RWPE2 (cell line): ENCODE data around the gene COL1A1.
A peak's percentile ranks its signal among the peaks of the same experiment; 100 is the strongest.

Experiments
- ATAC-seq: fragments of 200-7000 bp; cut with Tn5 transposase; 3 replicates; pipeline ENCODE4 v1.9.1; 2021; ENCODE audit warnings: low read depth
- DNase-seq: peaks from one replicate; pipeline ENCODE4 v3.0.0-alpha.2; 2020; ENCODE audit warnings: low spot score
- H3K27ac ChIP-seq: fragments of 450-650 bp; 2 replicates; pipeline ENCODE4 v1.5.1; 2017; ENCODE audit warnings: mild to moderate bottlenecking; ENCODE audit not compliant: poor library complexity, severe bottlenecking
- H3K27me3 ChIP-seq: fragments of 250-450 bp; sonication (Bioruptor Pico); 2 replicates; pipeline ENCODE4 v1.5.1; 2021; ENCODE audit warnings: mild to moderate bottlenecking, moderate library complexity; ENCODE audit not compliant: insufficient read depth, poor library complexity, severe bottlenecking
- H3K36me3 ChIP-seq: fragments of 250-450 bp; sonication (Bioruptor Pico); 2 replicates; pipeline ENCODE4 v1.5.1; 2020; ENCODE audit warnings: low read depth, mild to moderate bottlenecking, moderate library complexity
- H3K4me1 ChIP-seq: fragments of 250-450 bp; sonication (Bioruptor Pico); 2 replicates; pipeline ENCODE4 v1.5.1; 2021; ENCODE audit warnings: mild to moderate bottlenecking, moderate library complexity; ENCODE audit not compliant: insufficient read depth, poor library complexity, severe bottlenecking
- H3K4me3 ChIP-seq: fragments of 250-450 bp; sonication (Bioruptor Pico); 2 replicates; pipeline ENCODE4 v1.5.1; 2021; ENCODE audit warnings: mild to moderate bottlenecking, moderate library complexity; ENCODE audit not compliant: severe bottlenecking
- H3K9me3 ChIP-seq: fragments of 250-450 bp; sonication (Bioruptor Pico); 2 replicates; pipeline ENCODE4 v1.5.1; 2021; ENCODE audit warnings: mild to moderate bottlenecking, moderate library complexity; ENCODE audit not compliant: severe bottlenecking
- CTCF ChIP-seq: fragments of 450-650 bp; IDR thresholded peaks from one replicate; pipeline ENCODE4 v1.5.1; 2017; ENCODE audit warnings: mild to moderate bottlenecking, moderate library complexity; ENCODE audit not compliant: poor library complexity, severe bottlenecking

COL1A1 gene

GRCh38 chr17:50222922-50223321 lies 21.5 kb upstream of the COL1A1 start:
- no peak for ATAC-seq
- no peak for TF ChIP-seq CTCF

GRCh38 chr17:50221864-50222545 lies 20.6 kb upstream of the COL1A1 start:
- peak; percentile 73 for ATAC-seq
- Histone ChIP-seq H3K27me3 (no peaks in the 10 kb centered on the region), H3K4me3 (no peak overlapping the region), H3K9me3 (peaks cover 3% of the 10 kb centered on the region), H3K4me1 (peaks cover 39% of the 10 kb centered on the region), H3K27ac (peak overlapping the region; percentile 61), H3K36me3 (no peaks in the 10 kb centered on the region)
- no peak for TF ChIP-seq CTCF
- peak; percentile 81 for DNase-seq

More at GRCh38 chr17:50222922-50223321, 21.5 kb upstream of the COL1A1 start:
- no peaks in the 10 kb centered on the region for H3K27me3 ChIP-seq
- H3K4me3 ChIP-seq: no peak overlapping the region
- peak overlapping the region; percentile 61 for H3K27ac ChIP-seq
- DNase-seq: no peak
- peaks cover 3% of the 10 kb centered on the region for H3K9me3 ChIP-seq
- peaks cover 38% of the 10 kb centered on the region for H3K4me1 ChIP-seq
- no peaks in the 10 kb centered on the region for H3K36me3 ChIP-seq

GRCh38 chr17:50221266-50221863 lies 19.9 kb upstream of the COL1A1 start:
- DNase-seq (no peak), ATAC-seq (no peak)
- H3K4me3 ChIP-seq: no peak overlapping the region
- no peak for TF ChIP-seq CTCF
- peaks cover 39% of the 10 kb centered on the region for H3K4me1 ChIP-seq
- no peaks in the 10 kb centered on the region for H3K36me3 ChIP-seq
- peak overlapping the region; percentile 61 for H3K27ac ChIP-seq
- peaks cover 3% of the 10 kb centered on the region for H3K9me3 ChIP-seq
- no peaks in the 10 kb centered on the region for H3K27me3 ChIP-seq

- no peaks in the 10 kb centered on the region for H3K36me3 ChIP-seq
Observed at GRCh38 chr17:50220811-50221210, 19.4 kb upstream of the COL1A1 start.

More at GRCh38 chr17:50220811-50221210, 19.4 kb upstream of the COL1A1 start:
- Histone ChIP-seq H3K9me3 (peaks cover 3% of the 10 kb centered on the region), H3K27me3 (no peaks in the 10 kb centered on the region), H3K27ac (peak overlapping the region; percentile 94), H3K4me1 (peaks cover 39% of the 10 kb centered on the region), H3K4me3 (no peak overlapping the region)
- no peak for TF ChIP-seq CTCF
- DNase-seq (peak; percentile 65), ATAC-seq (no peak)
